Renal cortical epithelial cell (primary cell): Measurements from ENCODE around the gene EFNA1. TPM values are rescaled to one million over a fixed set of nuclear protein-coding genes. Genes with fewer than 3 reads are reported as not detected.

Experiments
- DNase-seq: peaks from one replicate; pipeline ENCODE4 v3.0.0-alpha.2; 2011; ENCODE audit warnings: low read depth
- total RNA-seq: library from RNA; depleted of rRNA; stranded (reverse); fragments of >200 nt; gene quantifications from 2 replicates; pipeline ENCODE4 v1.2.3, GENCODE V29; 2014

Gene EFNA1
- total RNA-seq: 68.3 and 80.4 TPM in 2 replicates

GRCh38 chr1:155127105-155127966, at the start of gene EFNA1:
Gene EFNA1 (plus strand): TSS chr1:155127876. CDS start chr1:155127978, 102 bp downstream.
- DNase-seq: peak; percentile 96

- no peak for DNase-seq
Measured at GRCh38 chr1:155078469-155079209, 49.0 kb upstream of the EFNA1 start, which contains the start of gene EFNA3. Gene EFNA3 (plus strand): TSS chr1:155078837. CDS start chr1:155078942, 105 bp downstream.

GRCh38 chr1:155079210-155079486, 48.5 kb upstream of the EFNA1 start:
- no peak for DNase-seq

- DNase-seq: no peak
Measured at GRCh38 chr1:155079487-155080311, 48.0 kb upstream of the EFNA1 start.

GRCh38 chr1:155080312-155081228, 47.1 kb upstream of the EFNA1 start:
- no peak for DNase-seq

- no peak for DNase-seq
Measured at GRCh38 chr1:155081472-155082300, 46.0 kb upstream of the EFNA1 start.

GRCh38 chr1:155082301-155083051, 45.2 kb upstream of the EFNA1 start:
- DNase-seq: no peak

- no peak for DNase-seq
Measured at GRCh38 chr1:155083052-155083541, 44.6 kb upstream of the EFNA1 start.

- no peak for DNase-seq
Measured at GRCh38 chr1:155083865-155084721, 43.6 kb upstream of the EFNA1 start.

- peak; percentile 79 for DNase-seq
Measured at GRCh38 chr1:155084722-155085503, 42.8 kb upstream of the EFNA1 start.

GRCh38 chr1:155085504-155086127, 42.1 kb upstream of the EFNA1 start:
- no peak for DNase-seq

GRCh38 chr1:155086128-155086741, 41.4 kb upstream of the EFNA1 start:
- DNase-seq: no peak

- no peak for DNase-seq
Measured at GRCh38 chr1:155086856-155087535, 40.7 kb upstream of the EFNA1 start.

GRCh38 chr1:155091071-155092051, 36.3 kb upstream of the EFNA1 start:
- DNase-seq: no peak

- no peak for DNase-seq
Measured at GRCh38 chr1:155092131-155092530, 35.5 kb upstream of the EFNA1 start.
